BJ (cell line): Measurements from ENCODE around the gene PDCD7. TPM values are rescaled to one million over a fixed set of nuclear protein-coding genes. Genes with fewer than 3 reads are reported as not detected.
"Not testable (repeated sequence)": the region's sequence is repeated elsewhere in the genome, so short reads cannot be mapped to it uniquely, and the experiment has no call there.

Experiments used
- CTCF ChIA-PET: fragments of 350-600 bp; formaldehyde crosslinking; extraction: SDS; loops from one replicate; lab custom pipeline; 2021; ENCODE audit warnings: antibody characterized with exemption, inconsistent platforms; lab: Yijun Ruan, JAX
- POLR2A ChIA-PET: fragments of 300-600 bp; sonication (Branson Sonifier 250); formaldehyde crosslinking; extraction: SDS; loops from one replicate; lab custom pipeline; 2021; ENCODE audit warnings: antibody characterized with exemption; lab: Charles Lee
- DNase-seq: peaks from one replicate; pipeline ENCODE4 v3.0.0-alpha.2; 2011; ENCODE audit warnings: low read depth
- H3K27me3 ChIP-seq: 2 replicates; pipeline ENCODE4 v1.6.0; 2011; ENCODE audit warnings: low read length; ENCODE audit not compliant: control insufficient read depth, insufficient read depth
- H3K36me3 ChIP-seq: 2 replicates; pipeline ENCODE4 v1.5.1; 2011; ENCODE audit warnings: low read length; ENCODE audit not compliant: control insufficient read depth, insufficient read depth
- H3K4me3 ChIP-seq: 2 replicates; pipeline ENCODE4 v1.5.1; 2011; ENCODE audit warnings: low read depth, mild to moderate bottlenecking, control low read depth, low read length
- polyA plus RNA-seq: library from polyadenylated mRNA; depleted of rRNA; stranded (reverse); fragments of >200 nt; gene quantifications from 2 replicates; pipeline ENCODE4 v1.2.3, GENCODE V29; 2011
- TF ChIP-seq, protein P1 (sequence below): IDR thresholded peaks from 2 replicates; pipeline ENCODE4 v1.5.1; 2011; ENCODE audit warnings: low read depth, mild to moderate bottlenecking, control low read depth, inconsistent platforms, low read length, moderate library complexity; ENCODE audit not compliant: insufficient read depth

Gene PDCD7
- polyA plus RNA-seq, 1 experiment = 12.0 TPM

DNA sequence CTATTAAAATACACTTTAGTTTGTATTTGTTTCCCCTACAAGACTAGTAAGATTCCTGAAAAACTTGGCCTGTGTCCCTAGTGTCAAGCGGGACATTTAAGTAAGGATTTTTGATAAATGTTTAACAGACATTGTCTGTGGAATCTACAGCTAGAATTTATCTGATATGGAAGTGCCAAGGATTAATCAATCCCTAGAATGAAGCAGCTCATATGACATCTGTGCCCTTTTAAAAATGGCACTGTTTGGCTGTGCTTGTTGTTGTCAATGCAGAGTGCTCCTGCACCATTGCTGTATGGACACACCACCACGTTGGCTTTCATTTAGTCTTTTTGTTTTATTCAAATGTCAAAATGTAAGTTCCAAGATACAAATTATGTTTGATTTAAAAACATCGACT, 14.3 kb upstream of the PDCD7 start:
- H3K36me3 ChIP-seq = peaks cover 3% of the 10 kb centered on the region
- POLR2A ChIA-PET = no interaction called here
- TF ChIP-seq, protein P1, sequence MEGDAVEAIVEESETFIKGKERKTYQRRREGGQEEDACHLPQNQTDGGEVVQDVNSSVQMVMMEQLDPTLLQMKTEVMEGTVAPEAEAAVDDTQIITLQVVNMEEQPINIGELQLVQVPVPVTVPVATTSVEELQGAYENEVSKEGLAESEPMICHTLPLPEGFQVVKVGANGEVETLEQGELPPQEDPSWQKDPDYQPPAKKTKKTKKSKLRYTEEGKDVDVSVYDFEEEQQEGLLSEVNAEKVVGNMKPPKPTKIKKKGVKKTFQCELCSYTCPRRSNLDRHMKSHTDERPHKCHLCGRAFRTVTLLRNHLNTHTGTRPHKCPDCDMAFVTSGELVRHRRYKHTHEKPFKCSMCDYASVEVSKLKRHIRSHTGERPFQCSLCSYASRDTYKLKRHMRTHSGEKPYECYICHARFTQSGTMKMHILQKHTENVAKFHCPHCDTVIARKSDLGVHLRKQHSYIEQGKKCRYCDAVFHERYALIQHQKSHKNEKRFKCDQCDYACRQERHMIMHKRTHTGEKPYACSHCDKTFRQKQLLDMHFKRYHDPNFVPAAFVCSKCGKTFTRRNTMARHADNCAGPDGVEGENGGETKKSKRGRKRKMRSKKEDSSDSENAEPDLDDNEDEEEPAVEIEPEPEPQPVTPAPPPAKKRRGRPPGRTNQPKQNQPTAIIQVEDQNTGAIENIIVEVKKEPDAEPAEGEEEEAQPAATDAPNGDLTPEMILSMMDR = no peak
- no peak overlapping the region for H3K4me3 ChIP-seq
- no peak for DNase-seq
- no peaks in the 10 kb centered on the region for H3K27me3 ChIP-seq
- CTCF ChIA-PET = interaction anchor here (0.7 to 1.2 kb wide), 3 partner anchors 8 to 19 kb away, joined by 3 to 4 read pairs (median 4); no protein-coding TSS in a partner anchor

DNA sequence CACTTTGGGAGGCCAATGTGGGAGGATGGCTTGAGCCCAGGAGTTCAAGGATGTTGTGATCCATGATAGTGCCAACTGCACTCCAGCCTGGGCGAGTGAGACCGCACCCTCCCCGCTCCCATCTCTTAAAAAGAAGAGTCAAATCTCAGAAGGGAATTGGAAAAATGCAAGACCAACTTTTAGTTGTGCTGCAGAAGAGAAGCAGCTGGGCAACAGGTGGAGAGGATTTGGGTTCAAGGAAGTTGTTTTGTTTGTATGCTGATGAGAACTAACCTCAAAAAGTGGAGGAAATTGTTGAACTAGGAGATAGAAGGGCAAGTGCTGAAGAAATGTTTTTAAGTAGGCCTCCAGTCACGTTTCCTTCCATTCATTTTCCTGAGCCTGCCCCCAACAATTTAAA, 12.8 kb upstream of the PDCD7 start:
- no peaks in the 10 kb centered on the region for H3K27me3 ChIP-seq
- POLR2A ChIA-PET = no interaction called here

DNA sequence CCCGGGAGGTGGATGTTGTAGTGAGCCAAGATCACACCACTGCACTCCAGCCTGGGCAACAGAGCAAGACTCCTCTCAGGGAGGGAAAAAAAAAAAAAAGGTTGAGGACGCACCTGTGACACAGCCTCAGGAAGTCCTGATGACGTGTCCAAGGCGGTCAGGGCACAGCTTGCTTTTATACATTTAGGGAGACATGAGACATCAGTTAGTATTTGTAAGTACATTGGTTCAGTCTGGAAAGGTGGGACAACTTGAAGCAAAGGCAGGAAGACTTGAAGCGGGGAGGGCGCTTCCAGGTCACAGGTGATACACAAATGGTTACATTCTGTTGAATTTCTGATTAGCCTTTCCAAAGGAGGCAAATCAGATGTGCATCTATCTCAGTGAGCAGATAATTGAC, 5.0 kb upstream of the PDCD7 start:
- H3K27me3 ChIP-seq, H3K4me3 ChIP-seq, H3K36me3 ChIP-seq, POLR2A ChIA-PET, DNase-seq: not testable (repeated sequence)
- CTCF ChIA-PET = interaction anchor here (0.6 kb wide), 2 partner anchors 15 to 19 kb away, joined by 3 read pairs; no protein-coding TSS in a partner anchor

More for the DNA sequence above, 12.8 kb upstream of the PDCD7 start:
- Histone ChIP-seq H3K4me3 (no peak overlapping the region), H3K36me3 (peaks cover 2% of the 10 kb centered on the region; the same call in 1 of the 2 replicates)
- DNase-seq = no peak
- CTCF ChIA-PET = no interaction called here
- TF ChIP-seq, protein P1 = no peak

DNA sequence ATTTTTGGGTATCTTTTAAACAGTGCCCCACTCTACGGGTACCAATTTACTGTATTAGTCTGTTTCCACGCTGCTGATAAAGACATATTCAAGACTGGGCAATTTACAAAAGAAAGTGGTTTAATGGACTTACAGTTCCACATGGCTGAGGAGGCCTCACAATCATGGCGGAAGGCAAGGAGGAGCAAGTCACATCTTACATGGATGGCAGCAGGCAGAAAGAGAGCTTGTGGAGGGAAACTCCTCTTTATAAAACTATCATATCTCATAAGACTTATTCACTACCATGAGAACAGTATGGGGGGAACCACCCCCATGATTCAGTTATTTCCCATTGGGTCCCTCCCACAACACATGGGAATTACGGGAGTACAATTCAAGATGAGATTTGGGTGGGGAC, 4.3 kb upstream of the PDCD7 start:
- POLR2A ChIA-PET, H3K36me3 ChIP-seq, H3K4me3 ChIP-seq, H3K27me3 ChIP-seq, DNase-seq: not testable (repeated sequence)
- CTCF ChIA-PET = interaction anchor here (0.6 kb wide), 1 partner anchor 18 kb away, joined by 3 read pairs; no protein-coding TSS in a partner anchor

DNA sequence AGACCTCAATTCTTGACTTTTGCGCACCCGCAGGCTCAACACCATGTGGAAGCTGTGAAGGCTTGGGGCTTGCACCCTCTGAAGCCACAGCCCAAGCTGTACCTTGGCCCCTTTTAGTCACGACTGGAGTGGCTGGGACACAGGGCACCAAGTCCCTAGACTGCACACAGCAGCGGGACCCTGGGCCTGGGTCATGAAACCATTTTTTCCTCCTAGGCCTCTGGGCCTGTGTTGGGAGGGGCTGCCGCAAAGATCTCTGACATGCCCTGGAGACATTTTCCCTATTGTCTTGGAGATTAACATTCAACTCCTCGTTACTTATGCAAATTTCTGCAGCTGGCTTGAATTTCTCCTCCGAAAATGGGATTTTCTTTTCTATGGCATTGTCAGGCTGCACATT, 3.5 kb upstream of the PDCD7 start:
- H3K27me3 ChIP-seq, H3K4me3 ChIP-seq, POLR2A ChIA-PET, H3K36me3 ChIP-seq, DNase-seq, CTCF ChIA-PET: not testable (repeated sequence)

DNA sequence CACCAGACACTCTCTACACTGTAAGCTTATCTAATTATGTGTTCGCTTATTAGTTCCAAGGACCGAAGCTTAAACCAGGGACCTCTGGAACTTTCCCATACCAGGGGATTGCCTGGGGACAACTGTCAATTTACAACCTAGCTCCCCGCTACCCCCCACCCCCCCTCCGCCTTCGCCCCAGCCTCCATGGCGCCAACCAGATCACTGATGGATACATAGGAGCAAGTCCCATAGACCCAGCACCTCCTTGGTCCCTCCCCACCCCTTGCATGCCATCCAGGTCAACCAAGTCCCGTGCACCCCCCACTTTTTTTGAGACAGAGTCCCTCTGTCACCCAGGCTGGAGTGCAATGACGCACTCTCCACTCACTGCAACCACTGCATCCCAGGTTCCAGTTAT, 930 bp upstream of the PDCD7 start:
- H3K27me3 ChIP-seq = no peaks in the 10 kb centered on the region
- POLR2A ChIA-PET = interaction anchor here (0.6 kb wide), 1 partner anchor 111 kb away, joined by 3 read pairs; no protein-coding TSS in a partner anchor
- CTCF ChIA-PET = interaction anchor here (1.2 kb wide), 1 partner anchor 14 kb away, joined by 3 read pairs; no protein-coding TSS in a partner anchor
- DNase-seq = no peak
- TF ChIP-seq, protein P1 = no peak
- no peak overlapping the region for H3K4me3 ChIP-seq
- H3K36me3 ChIP-seq = no peaks in the 10 kb centered on the region
